Measurements from ENCODE around the gene SLC4A4.

SLC4A4 gene

DNA sequence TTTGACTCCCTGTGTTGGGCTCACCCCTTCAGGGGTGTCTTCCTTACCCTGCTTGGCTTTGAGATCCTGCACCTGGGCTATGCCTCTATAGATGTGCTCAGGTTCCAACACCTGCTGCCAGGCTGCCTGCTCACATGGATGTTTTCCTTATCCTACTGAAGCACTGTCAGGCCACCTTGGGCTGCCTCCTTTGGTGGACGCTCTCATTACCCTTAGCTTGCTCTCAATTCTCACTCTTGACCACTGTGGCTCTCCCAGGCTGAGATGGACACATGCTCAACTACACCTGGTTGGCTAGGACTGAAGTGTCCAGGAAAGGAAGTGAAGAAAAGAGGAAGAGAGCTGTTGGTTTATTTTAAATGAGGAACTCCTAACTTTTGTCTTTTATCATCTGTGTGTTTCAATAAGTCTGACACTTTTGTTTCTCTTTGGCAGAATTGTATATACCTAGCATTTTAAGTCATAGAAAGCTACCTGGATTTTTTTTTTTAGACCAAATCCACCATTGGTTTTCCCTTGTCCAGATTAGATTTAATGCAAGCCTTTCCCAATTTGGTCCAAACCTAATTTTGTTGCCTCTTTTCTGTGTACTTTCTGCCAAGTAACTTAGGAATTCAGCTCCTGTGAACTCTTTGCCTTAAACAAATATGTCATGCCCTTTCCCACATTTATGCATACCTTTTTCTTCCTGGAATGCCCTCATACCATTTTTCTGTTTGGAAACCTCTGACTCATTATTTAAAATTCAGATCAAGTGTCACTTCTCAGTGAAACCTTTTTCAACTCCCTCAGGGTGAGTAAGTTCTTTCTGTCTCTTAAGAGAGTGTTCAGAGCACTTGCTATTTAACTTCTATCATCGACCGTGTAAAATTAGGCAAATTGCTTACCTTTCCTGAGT, 269.2 kb downstream of the SLC4A4 start:
- DNase-seq: no peak

DNA sequence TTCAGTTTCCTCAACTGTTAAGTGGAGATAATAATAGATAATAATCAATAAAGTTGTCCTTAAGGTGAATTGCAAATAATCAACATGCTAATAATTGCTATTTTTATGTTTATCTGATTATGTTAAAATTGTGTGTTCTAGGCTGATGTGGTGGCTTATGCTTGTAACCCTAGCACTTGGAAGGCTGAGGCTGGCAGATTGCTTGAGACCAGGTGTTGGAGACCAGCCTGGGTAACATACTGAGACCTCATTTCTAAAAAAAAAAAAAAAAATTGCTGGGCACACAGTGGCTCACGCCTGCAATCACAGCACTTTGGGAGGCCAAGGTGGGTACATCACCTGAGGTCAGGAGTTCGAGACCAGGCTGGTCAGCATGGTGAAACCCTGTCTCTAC, 269.9 kb downstream of the SLC4A4 start:
- DNase-seq: no peak

DNA sequence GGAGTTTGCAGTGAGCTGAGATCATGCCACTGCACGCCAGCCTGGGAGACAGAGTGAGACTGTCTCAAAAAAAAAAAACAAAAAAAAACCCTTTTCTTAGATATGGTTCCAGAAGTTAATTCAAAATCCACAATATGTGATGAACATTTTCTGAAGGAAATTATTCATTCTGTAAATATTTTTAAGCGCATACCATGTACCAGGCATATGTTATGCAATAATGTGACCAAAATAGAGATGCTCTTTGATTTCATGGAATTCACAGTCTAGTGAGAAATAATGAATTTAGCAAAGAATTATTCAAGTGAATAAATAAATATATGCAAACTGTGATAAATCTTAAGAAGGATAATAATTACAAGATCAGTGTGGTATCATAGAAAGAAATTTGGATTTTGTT, 270.3 kb downstream of the SLC4A4 start:
- no peak for DNase-seq

DNA sequence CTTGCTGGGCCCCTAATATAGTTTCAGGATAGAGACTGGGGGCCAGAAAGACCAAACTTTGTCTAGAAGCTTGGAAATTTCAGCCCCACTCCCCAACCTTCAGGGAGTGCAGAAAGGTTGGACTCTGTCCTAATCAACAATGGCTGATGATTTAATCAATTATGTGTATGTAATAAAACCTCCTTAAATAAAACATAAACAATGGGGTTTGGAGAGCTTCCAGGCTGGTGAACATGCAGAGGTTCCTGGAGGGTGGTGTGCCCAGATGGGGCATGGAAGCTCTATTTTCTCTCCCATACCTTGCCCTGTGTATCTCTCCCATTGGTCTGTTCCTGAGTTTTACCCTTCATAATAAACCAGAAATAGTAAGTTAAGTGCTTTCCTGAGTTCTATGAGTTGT, 270.8 kb downstream of the SLC4A4 start:
- no peak for DNase-seq

DNA sequence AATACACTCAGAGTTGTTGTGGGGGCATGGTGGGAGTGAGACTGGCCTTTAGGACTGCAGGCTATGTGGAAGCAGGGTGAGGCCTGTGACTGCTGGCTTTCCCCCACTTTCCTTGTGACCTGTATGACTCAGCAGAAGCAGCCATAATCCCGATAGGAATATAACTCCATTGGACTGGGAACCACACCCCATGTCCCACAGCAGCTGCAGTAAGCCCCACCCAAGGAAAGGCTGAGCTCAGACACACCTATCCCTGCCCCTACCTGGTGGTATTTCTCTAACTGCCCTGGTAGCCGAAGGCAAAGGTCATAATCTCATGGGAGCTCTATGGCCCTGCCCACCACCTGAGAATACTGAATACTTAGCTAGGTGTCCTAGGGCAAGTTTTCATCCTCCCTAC, 275.8 kb downstream of the SLC4A4 start:
- no peak for DNase-seq

DNA sequence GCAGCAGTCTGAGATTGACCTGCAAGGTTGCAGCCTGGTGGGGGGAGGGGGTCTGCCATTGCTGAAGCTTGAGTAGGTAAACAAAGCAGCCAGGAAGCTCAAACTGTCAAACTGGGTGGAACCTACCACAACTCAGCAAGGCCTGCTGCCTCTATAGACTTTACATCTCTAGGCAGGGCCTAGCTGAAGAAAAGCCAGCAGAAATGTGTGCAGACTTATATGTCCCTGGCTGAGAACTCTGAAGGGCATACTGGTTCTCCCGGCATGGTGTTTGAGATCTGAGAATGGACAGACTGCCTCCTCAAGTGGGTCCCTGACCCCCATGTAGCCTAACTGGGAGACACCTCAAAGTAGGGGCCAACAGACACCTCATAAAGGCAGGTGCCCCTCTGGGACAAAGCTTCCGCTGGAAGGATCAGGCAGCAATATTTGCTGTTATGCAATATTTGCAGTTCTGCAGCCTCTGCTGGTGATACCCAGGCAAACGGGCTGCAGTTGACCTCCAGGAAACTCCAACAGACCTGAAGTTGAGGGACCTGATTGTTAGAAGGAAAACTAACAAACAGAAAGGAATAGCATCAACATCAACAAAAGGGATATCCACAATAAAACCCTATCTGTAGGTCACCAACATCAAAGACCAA, 277.5 kb downstream of the SLC4A4 start:
- no peak for DNase-seq
